MCF 10A (cell line): ENCODE measurements around the gene PRKAR1B. TPM values are rescaled to one million over a fixed set of nuclear protein-coding genes. Genes with fewer than 3 reads are reported as not detected.

Experiments
- BruUV-seq: library from RNA; stranded (reverse); fragments of 400-500 nt; replicated peaks from 2 replicates; lab custom pipeline; 2021; lab: Mats Ljungman, UMichigan
- CTCF ChIA-PET: fragments of 300-600 bp; sonication (Branson Sonifier 250); formaldehyde crosslinking; extraction: SDS; loops from one replicate; lab custom pipeline; 2021; ENCODE audit warnings: antibody characterized with exemption, inconsistent platforms; lab: Yijun Ruan, JAX
- POLR2A ChIA-PET: fragments of 300-600, 350-650 bp; sonication (Branson Sonifier 250); formaldehyde crosslinking; extraction: SDS; loops from one replicate; lab custom pipeline; 2020; ENCODE audit warnings: antibody characterized with exemption, inconsistent platforms; lab: Yijun Ruan, JAX
- DNase-seq: peaks from one replicate; pipeline ENCODE4 v3.0.0-alpha.2; 2018; ENCODE audit not compliant: unreplicated experiment
- H3K27ac Mint-ChIP-seq: one replicate; pipeline ENCODE4 v1.8.0; 2022; ENCODE audit warnings: mild to moderate bottlenecking, low read depth, mixed read lengths; ENCODE audit not compliant: unreplicated experiment
- H3K27me3 Mint-ChIP-seq: one replicate; pipeline ENCODE4 v1.8.0; 2022; ENCODE audit warnings: mixed read lengths; ENCODE audit not compliant: insufficient read depth, unreplicated experiment
- H3K36me3 Mint-ChIP-seq: one replicate; pipeline ENCODE4 v1.8.0; 2022; ENCODE audit warnings: mild to moderate bottlenecking, moderate library complexity, mixed read lengths; ENCODE audit not compliant: insufficient read depth, unreplicated experiment
- H3K4me1 Mint-ChIP-seq: one replicate; pipeline ENCODE4 v1.8.0; 2022; ENCODE audit warnings: mixed read lengths; ENCODE audit not compliant: insufficient read depth, unreplicated experiment
- H3K4me3 Mint-ChIP-seq: one replicate; pipeline ENCODE4 v1.8.0; 2022; ENCODE audit warnings: mild to moderate bottlenecking, moderate library complexity, mixed read lengths; ENCODE audit not compliant: unreplicated experiment
- H3K9me3 Mint-ChIP-seq: one replicate; pipeline ENCODE4 v1.8.0; 2022; ENCODE audit warnings: mixed read lengths; ENCODE audit not compliant: unreplicated experiment
- CTCF ChIP-seq: fragments of 200-600 bp; IDR thresholded peaks from one replicate; pipeline ENCODE4 v1.8.0; 2022; ENCODE audit warnings: antibody characterized with exemption, mild to moderate bottlenecking; ENCODE audit not compliant: unreplicated experiment
- intact Hi-C: fragments of 100-400 bp; cut with micrococcal nuclease; formaldehyde crosslinking; loops from 2 replicates; pipeline ENCODE4 v1.14.1; 2022
- total RNA-seq: library from RNA; stranded (reverse); gene quantifications from 2 replicates; pipeline ENCODE4 v1.2.3, GENCODE V29; 2022

The PRKAR1B gene
- total RNA-seq, 1 experiment from 2014 or later = 31.5 TPM

GRCh38 chr7:549891-550625 is 177.0 kb downstream of the PRKAR1B start:
- no peaks in the 10 kb centered on the region for H3K9me3 Mint-ChIP-seq

GRCh38 chr7:549066-549890 is 177.8 kb downstream of the PRKAR1B start:
- DNase-seq = no peak
- H3K9me3 Mint-ChIP-seq = no peaks in the 10 kb centered on the region
- intact Hi-C loops = no loop called here
- H3K27me3 Mint-ChIP-seq = no peaks in the 10 kb centered on the region
- no peaks in the 10 kb centered on the region for H3K4me1 Mint-ChIP-seq
- BruUV-seq = no TSS peak
- no peak overlapping the region for H3K27ac Mint-ChIP-seq
- peaks cover 5% of the 10 kb centered on the region for H3K36me3 Mint-ChIP-seq
- no peak overlapping the region for H3K4me3 Mint-ChIP-seq
- ChIA-PET CTCF (no interaction called here), POLR2A (no interaction called here)
- no peak for TF ChIP-seq CTCF

More at GRCh38 chr7:549891-550625, 177.0 kb downstream of the PRKAR1B start:
- BruUV-seq = no TSS peak
- CTCF ChIA-PET = no interaction called here
- TF ChIP-seq CTCF = no peak
- intact Hi-C loops = no loop called here
- peaks cover 5% of the 10 kb centered on the region for H3K36me3 Mint-ChIP-seq
- POLR2A ChIA-PET = interaction anchor here (0.6 kb wide), 1 partner anchor 69 kb away, joined by 3 read pairs; no protein-coding TSS in a partner anchor
- no peak overlapping the region for H3K27ac Mint-ChIP-seq
- no peaks in the 10 kb centered on the region for H3K4me1 Mint-ChIP-seq
- H3K4me3 Mint-ChIP-seq = no peak overlapping the region
- H3K27me3 Mint-ChIP-seq = no peaks in the 10 kb centered on the region
- DNase-seq = no peak

GRCh38 chr7:548401-548800 is 178.7 kb downstream of the PRKAR1B start:
- Mint-ChIP-seq H3K9me3 (no peaks in the 10 kb centered on the region), H3K36me3 (peaks cover 5% of the 10 kb centered on the region), H3K27ac (no peak overlapping the region), H3K4me1 (no peaks in the 10 kb centered on the region), H3K4me3 (no peak overlapping the region), H3K27me3 (no peaks in the 10 kb centered on the region)
- DNase-seq = no peak
- BruUV-seq = no TSS peak
- CTCF ChIA-PET = no interaction called here
- TF ChIP-seq CTCF = no peak
- POLR2A ChIA-PET = no interaction called here
- intact Hi-C loops = no loop called here

- no peak overlapping the region for H3K4me3 Mint-ChIP-seq
- intact Hi-C loops = no loop called here
- peaks cover 5% of the 10 kb centered on the region for H3K36me3 Mint-ChIP-seq
- CTCF ChIA-PET = interaction anchor here (0.7 to 1.3 kb wide), 2 partner anchors 172 to 448 kb away, joined by 3 to 4 read pairs; no protein-coding TSS in a partner anchor
- no peaks in the 10 kb centered on the region for H3K27me3 Mint-ChIP-seq
- TF ChIP-seq CTCF = no peak
- H3K4me1 Mint-ChIP-seq = peaks cover 23% of the 10 kb centered on the region
- BruUV-seq = no TSS peak
- no peak for DNase-seq
- H3K9me3 Mint-ChIP-seq = no peaks in the 10 kb centered on the region
- POLR2A ChIA-PET = interaction anchor here (0.7 kb wide), 1 partner anchor 353 kb away, joined by 4 read pairs; the partner anchor contains the start of gene FAM20C
- no peak overlapping the region for H3K27ac Mint-ChIP-seq
These were observed 181.6 kb downstream of the PRKAR1B start for GRCh38 chr7:545470-545869.
